ENCODE results near the gene MAGEC3. TPM values are rescaled to one million over a fixed set of nuclear protein-coding genes. Genes with fewer than 3 reads are reported as not detected.

MAGEC3 gene
- total RNA-seq, 2 experiments from 2014 or later = not detected

DNA sequence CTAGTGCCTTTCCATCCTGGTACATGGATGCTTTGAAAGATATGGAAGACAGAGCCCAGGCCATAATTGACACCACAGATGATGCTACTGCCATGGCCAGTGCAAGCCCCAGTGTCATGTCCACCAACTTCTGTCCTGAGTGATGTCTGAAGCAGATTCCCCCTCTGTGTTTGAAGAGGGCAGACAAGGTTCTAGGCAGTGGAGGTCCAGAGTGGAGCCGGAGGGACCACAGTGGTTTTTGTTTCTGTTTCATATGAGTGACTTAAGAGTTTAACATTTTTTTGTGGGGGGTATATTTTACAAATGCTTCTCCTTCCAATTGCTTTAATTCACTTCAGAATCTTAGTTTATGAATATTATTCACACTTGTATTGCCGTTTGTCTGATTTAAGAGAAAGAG is 59.6 kb downstream of the MAGEC3 start:
- DNase-seq = no peak
- Mint-ChIP-seq H3K27ac (no peak overlapping the region), H3K9me3 (no peaks in the 10 kb centered on the region), H3K27me3 (no peaks in the 10 kb centered on the region), H3K4me1 (ENCODE audit: low read depth) (no peaks in the 10 kb centered on the region), H3K36me3 (ENCODE audit: low read depth) (no peaks in the 10 kb centered on the region), H3K4me3 (no peak overlapping the region)
- POLR2A ChIA-PET = no interaction called here
- no peak for ATAC-seq
- intact Hi-C loops (cut with micrococcal nuclease) = no loop called here
- CTCF ChIA-PET = no interaction called here
- no peak for TF ChIP-seq CTCF (IDR thresholded peaks at IDR 0.05)

GRCh38 chrX:141902366-141902765 is 64.2 kb downstream of the MAGEC3 start:
- ChIA-PET CTCF (no interaction called here), POLR2A (no interaction called here)
- Mint-ChIP-seq H3K9me3 (no peaks in the 10 kb centered on the region), H3K27me3 (no peaks in the 10 kb centered on the region), H3K4me1 (ENCODE audit: low read depth) (no peaks in the 10 kb centered on the region), H3K36me3 (ENCODE audit: low read depth) (no peaks in the 10 kb centered on the region), H3K4me3 (no peak overlapping the region), H3K27ac (no peak overlapping the region)
- DNase-seq (no peak), ATAC-seq (no peak)
- intact Hi-C loops (cut with micrococcal nuclease) = no loop called here
- no peak for TF ChIP-seq CTCF (IDR thresholded peaks at IDR 0.05)

GRCh38 chrX:141903400-141904155 is 65.5 kb downstream of the MAGEC3 start, which contains the start of gene MAGEC1:
Gene MAGEC1 (plus strand): TSS chrX:141903894. CDS start chrX:141905073, 1,179 bp downstream.
- Mint-ChIP-seq H3K4me3 (no peak within 1 kb of the TSS), H3K4me1 (ENCODE audit: low read depth) (no peaks in the 10 kb centered on the region), H3K36me3 (ENCODE audit: low read depth) (no peaks in the 10 kb centered on the region), H3K27ac (no peak within 1 kb of the TSS), H3K27me3 (no peaks in the 10 kb centered on the region), H3K9me3 (peaks cover 2% of the 10 kb centered on the region)
- intact Hi-C loops (cut with micrococcal nuclease) = no loop called here
- ChIA-PET CTCF (no interaction called here), POLR2A (no interaction called here)
- no peak for DNase-seq
- ATAC-seq = no peak
- no peak for TF ChIP-seq CTCF (IDR thresholded peaks at IDR 0.05)

- ATAC-seq = no peak
- ChIA-PET CTCF (no interaction called here), POLR2A (no interaction called here)
- no peak for TF ChIP-seq CTCF (IDR thresholded peaks at IDR 0.05)
- Mint-ChIP-seq H3K27me3 (no peaks in the 10 kb centered on the region), H3K4me3 (no peak overlapping the region), H3K9me3 (peaks cover 2% of the 10 kb centered on the region), H3K27ac (no peak overlapping the region), H3K4me1 (ENCODE audit: low read depth) (no peaks in the 10 kb centered on the region), H3K36me3 (ENCODE audit: low read depth) (no peaks in the 10 kb centered on the region)
- intact Hi-C loops (cut with micrococcal nuclease) = no loop called here
- no peak for DNase-seq
Measured at GRCh38 chrX:141904262-141904661, 66.1 kb downstream of the MAGEC3 start.

- TF ChIP-seq CTCF (IDR thresholded peaks at IDR 0.05) = no peak
- ATAC-seq (no peak), DNase-seq (no peak)
- Mint-ChIP-seq H3K4me1 (ENCODE audit: low read depth) (no peaks in the 10 kb centered on the region), H3K4me3 (no peak overlapping the region), H3K9me3 (no peaks in the 10 kb centered on the region), H3K27me3 (no peaks in the 10 kb centered on the region), H3K36me3 (ENCODE audit: low read depth) (no peaks in the 10 kb centered on the region), H3K27ac (no peak overlapping the region)
- CTCF ChIA-PET = no interaction called here
- intact Hi-C loops (cut with micrococcal nuclease) = no loop called here
- POLR2A ChIA-PET = no interaction called here
Measured at GRCh38 chrX:141917801-141918200, 79.7 kb downstream of the MAGEC3 start.

Measured in activated CD8-positive, alpha-beta T cell treated with anti-CD3 and anti-CD28 coated beads for 36 hours (primary cell).